Ishikawa (cell line): ENCODE results near the gene MRPL57.

ENCODE experiments used
- CEBPB ChIP-seq: IDR thresholded peaks from 2 replicates; pipeline ENCODE4 v1.6.1; 2012
- CREB1 ChIP-seq: IDR thresholded peaks from 2 replicates; pipeline ENCODE4 v1.6.1; 2012; ENCODE audit warnings: low read depth
- EGR1 ChIP-seq: IDR thresholded peaks from 2 replicates; pipeline ENCODE4 v1.6.1; 2012
- EP300 ChIP-seq: IDR thresholded peaks from 2 replicates; pipeline ENCODE4 v1.6.1; 2012; ENCODE audit warnings: borderline replicate concordance
- FOXM1 ChIP-seq: IDR thresholded peaks from 2 replicates; pipeline ENCODE4 v1.6.1; 2012; ENCODE audit warnings: low read depth, borderline replicate concordance
- MAX ChIP-seq: IDR thresholded peaks from 2 replicates; pipeline ENCODE4 v1.6.1; 2012
- NFIC ChIP-seq: IDR thresholded peaks from 2 replicates; pipeline ENCODE4 v1.6.1; 2012
- RAD21 ChIP-seq: IDR thresholded peaks from 2 replicates; pipeline ENCODE4 v1.6.1; 2012; ENCODE audit warnings: low read depth
- TAF1 ChIP-seq: IDR thresholded peaks from 2 replicates; pipeline ENCODE4 v1.6.1; 2012; ENCODE audit warnings: low read depth, mild to moderate bottlenecking
- TCF12 ChIP-seq: IDR thresholded peaks from 2 replicates; pipeline ENCODE4 v1.6.1; 2012; ENCODE audit warnings: low read depth
- TEAD4 ChIP-seq: IDR thresholded peaks from 2 replicates; pipeline ENCODE4 v1.6.1; 2012
- USF1 ChIP-seq: IDR thresholded peaks from 2 replicates; pipeline ENCODE4 v1.6.1; 2012
- YY1 ChIP-seq: IDR thresholded peaks from 2 replicates; pipeline ENCODE4 v1.6.1; 2012; ENCODE audit warnings: low read depth
- ZBTB7A ChIP-seq: IDR thresholded peaks from 2 replicates; pipeline ENCODE4 v1.6.1; 2012; ENCODE audit warnings: low read depth
- TF ChIP-seq, protein P1 (sequence below): IDR thresholded peaks from 2 replicates; pipeline ENCODE4 v1.6.1; 2012; ENCODE audit warnings: low read depth, mild to moderate bottlenecking

Gene MRPL57

GRCh38 chr13:21149568-21149967 lies 26.9 kb upstream of the MRPL57 start:
- TF ChIP-seq EP300 (no peak), MAX (no peak), RAD21 (no peak), EGR1 (no peak), USF1 (no peak), TAF1 (no peak), CREB1 (no peak), FOXM1 (no peak), ZBTB7A (no peak), NFIC (no peak), TCF12 (no peak), YY1 (no peak), CEBPB (no peak), TEAD4 (no peak)
- TF ChIP-seq, protein P1, sequence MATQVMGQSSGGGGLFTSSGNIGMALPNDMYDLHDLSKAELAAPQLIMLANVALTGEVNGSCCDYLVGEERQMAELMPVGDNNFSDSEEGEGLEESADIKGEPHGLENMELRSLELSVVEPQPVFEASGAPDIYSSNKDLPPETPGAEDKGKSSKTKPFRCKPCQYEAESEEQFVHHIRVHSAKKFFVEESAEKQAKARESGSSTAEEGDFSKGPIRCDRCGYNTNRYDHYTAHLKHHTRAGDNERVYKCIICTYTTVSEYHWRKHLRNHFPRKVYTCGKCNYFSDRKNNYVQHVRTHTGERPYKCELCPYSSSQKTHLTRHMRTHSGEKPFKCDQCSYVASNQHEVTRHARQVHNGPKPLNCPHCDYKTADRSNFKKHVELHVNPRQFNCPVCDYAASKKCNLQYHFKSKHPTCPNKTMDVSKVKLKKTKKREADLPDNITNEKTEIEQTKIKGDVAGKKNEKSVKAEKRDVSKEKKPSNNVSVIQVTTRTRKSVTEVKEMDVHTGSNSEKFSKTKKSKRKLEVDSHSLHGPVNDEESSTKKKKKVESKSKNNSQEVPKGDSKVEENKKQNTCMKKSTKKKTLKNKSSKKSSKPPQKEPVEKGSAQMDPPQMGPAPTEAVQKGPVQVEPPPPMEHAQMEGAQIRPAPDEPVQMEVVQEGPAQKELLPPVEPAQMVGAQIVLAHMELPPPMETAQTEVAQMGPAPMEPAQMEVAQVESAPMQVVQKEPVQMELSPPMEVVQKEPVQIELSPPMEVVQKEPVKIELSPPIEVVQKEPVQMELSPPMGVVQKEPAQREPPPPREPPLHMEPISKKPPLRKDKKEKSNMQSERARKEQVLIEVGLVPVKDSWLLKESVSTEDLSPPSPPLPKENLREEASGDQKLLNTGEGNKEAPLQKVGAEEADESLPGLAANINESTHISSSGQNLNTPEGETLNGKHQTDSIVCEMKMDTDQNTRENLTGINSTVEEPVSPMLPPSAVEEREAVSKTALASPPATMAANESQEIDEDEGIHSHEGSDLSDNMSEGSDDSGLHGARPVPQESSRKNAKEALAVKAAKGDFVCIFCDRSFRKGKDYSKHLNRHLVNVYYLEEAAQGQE: no peak

GRCh38 chr13:21150013-21150412 lies 26.4 kb upstream of the MRPL57 start:
- TF ChIP-seq RAD21: no peak
- TF ChIP-seq CREB1: no peak
- TF ChIP-seq, protein P1: no peak
- no peak for TF ChIP-seq EP300
- TF ChIP-seq NFIC: no peak
- TF ChIP-seq FOXM1: no peak
- no peak for TF ChIP-seq TEAD4
- no peak for TF ChIP-seq TCF12
- no peak for TF ChIP-seq ZBTB7A
- no peak for TF ChIP-seq CEBPB
- TF ChIP-seq TAF1: no peak
- TF ChIP-seq YY1: no peak
- TF ChIP-seq USF1: no peak
- no peak for TF ChIP-seq EGR1
- TF ChIP-seq MAX: no peak

GRCh38 chr13:21152251-21152899 lies 24.1 kb upstream of the MRPL57 start:
- TF ChIP-seq USF1 (no peak), TAF1 (no peak), CREB1 (no peak), TEAD4 (no peak), MAX (no peak), CEBPB (no peak), YY1 (no peak), RAD21 (no peak), ZBTB7A (no peak), NFIC (no peak), EGR1 (no peak), EP300 (no peak), FOXM1 (no peak), TCF12 (no peak)
- TF ChIP-seq, protein P1: no peak

- TF ChIP-seq TAF1 (no peak), FOXM1 (no peak), RAD21 (no peak), NFIC (no peak), TEAD4 (no peak), YY1 (no peak), EP300 (no peak)
- TF ChIP-seq, protein P1: no peak
Measured at GRCh38 chr13:21164631-21165030, 11.8 kb upstream of the MRPL57 start.
